ENCODE results near the gene LACTB. TPM values are rescaled to one million over a fixed set of nuclear protein-coding genes. Genes with fewer than 3 reads are reported as not detected.

The LACTB gene
- polyA plus RNA-seq, 4 donors: 9.5 to 20.1 (median 18.9) TPM

DNA sequence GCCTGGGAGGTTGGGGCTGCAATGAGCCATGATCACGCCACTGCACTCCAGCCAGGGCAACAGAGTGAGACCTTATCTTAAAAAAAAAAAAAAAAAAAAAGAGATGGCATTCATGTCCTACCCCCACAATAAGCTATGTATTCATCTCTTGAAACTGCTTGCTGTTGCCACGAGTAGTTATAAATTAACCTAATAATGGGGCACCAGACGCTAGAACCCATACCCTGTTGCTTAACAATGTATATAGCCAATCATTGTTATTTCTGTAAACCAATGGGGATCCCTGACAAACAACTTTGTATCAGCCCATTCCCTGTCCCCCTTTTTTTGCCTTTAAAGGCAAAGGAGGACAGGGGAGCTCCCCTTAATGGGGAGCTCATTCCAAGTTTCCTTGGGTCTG, 2.8 kb upstream of the LACTB start:
- no peak for DNase-seq (ENCODE audit: low read depth in 4 of 4, low spot score in 3 of 4)

DNA sequence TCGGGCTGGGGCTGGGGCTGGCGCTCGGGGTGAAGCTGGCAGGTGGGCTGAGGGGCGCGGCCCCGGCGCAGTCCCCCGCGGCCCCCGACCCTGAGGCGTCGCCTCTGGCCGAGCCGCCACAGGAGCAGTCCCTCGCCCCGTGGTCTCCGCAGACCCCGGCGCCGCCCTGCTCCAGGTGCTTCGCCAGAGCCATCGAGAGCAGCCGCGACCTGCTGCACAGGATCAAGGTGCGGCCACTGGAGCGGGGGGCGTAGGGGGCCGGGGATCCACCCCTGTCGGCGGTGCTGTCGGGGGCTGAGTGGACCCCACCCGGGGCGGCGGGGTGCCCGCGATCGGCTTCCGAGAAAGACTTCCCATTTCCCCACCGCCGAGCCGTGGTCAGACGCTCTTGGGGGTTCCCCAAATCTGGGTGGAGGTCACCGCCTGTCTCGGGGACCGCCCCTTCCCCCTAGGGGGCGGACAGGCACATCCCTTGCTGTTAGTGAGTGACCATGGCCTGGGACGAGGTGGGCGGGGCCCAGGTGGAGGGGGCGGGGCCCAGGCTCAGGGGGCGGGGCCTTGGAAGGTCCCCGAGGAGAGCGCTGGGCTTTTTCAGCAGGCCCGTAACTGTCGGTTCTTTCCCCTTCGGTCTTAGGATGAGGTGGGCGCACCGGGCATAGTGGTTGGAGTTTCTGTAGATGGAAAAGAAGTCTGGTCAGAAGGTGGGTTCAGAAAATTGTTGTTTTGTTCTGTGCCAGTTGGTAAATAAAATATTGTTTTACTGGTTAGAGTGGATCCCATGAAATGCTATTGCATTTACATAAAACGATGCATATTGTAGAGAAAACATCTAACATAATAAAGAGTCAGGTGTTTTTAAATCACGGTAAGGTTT, 578 bp downstream of the LACTB start:
- peak; percentile 18 to 61 (median 53) for DNase-seq (ENCODE audit: low read depth in 4 of 4, low spot score in 3 of 4)

- no peak for DNase-seq (ENCODE audit: low read depth in 4 of 4, low spot score in 3 of 4)
These were observed 2.8 kb downstream of the LACTB start for GRCh38 chr15:63124506-63124905.

- DNase-seq (ENCODE audit: low read depth in 4 of 4, low spot score in 3 of 4): no peak
These were observed 5.1 kb downstream of the LACTB start for GRCh38 chr15:63126726-63127125.

DNA sequence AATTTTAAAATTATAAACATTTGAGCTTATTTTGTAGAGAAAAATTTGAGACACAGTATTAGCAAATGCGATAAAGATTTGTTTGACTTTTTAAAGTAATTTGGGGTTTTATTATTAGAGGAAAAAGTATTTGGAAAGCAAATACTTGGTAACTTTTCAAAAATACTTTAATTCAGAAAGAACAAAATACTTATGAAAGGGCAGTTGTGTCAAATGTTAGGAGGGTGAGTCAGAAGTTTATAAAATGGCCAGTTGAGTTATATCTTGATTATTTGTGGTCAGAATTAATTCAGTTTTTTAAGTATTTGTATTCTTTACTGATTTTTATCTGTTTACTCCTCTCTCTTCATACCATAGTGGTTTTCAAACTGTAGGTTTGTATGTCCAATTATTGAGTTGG, 12.1 kb downstream of the LACTB start:
- DNase-seq (ENCODE audit: low read depth in 4 of 4, low spot score in 3 of 4): no peak

DNA sequence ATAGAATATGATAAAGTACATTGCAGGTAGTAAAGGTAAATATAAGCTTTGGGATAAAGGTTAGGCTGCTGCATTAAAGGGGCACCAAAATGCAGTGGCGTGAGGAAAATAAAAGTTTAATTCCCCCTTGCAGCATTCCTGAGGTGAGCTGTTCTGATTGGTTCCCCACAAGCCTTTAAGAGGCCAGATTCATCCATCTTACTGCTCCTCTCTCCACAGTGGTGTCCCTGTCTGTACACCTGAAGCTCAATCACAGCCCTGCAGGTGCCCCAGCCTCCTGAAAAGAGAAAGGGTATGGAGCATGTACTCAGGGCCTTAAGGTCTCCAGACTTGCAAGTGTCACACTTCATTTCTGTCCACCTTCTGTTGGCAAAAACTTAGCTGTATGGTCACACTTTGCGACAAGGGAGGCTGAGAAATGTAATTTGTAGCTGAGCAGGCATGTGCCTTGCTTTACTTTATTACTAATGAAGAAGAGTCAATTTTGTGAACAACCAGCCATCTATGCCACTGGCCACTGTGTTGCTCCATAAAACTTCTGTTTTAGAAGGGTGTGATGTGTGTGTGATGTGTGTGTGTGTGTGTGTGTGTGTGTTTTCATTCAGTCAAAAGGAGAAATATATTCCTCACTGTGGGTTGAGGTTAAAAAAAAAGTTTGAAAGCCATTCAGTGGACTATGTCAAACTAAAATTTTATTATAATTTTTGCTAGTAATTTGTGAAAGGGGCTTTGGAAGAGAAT, 12.8 kb downstream of the LACTB start:
- no peak for DNase-seq (ENCODE audit: low read depth in 4 of 4, low spot score in 3 of 4)

- no peak for DNase-seq (ENCODE audit: low read depth in 4 of 4, low spot score in 3 of 4)
These were observed 13.6 kb downstream of the LACTB start for GRCh38 chr15:63135281-63135680.

- no peak for DNase-seq (ENCODE audit: low read depth in 4 of 4, low spot score in 3 of 4)
These were observed 14.1 kb downstream of the LACTB start for GRCh38 chr15:63135804-63136203.

DNA sequence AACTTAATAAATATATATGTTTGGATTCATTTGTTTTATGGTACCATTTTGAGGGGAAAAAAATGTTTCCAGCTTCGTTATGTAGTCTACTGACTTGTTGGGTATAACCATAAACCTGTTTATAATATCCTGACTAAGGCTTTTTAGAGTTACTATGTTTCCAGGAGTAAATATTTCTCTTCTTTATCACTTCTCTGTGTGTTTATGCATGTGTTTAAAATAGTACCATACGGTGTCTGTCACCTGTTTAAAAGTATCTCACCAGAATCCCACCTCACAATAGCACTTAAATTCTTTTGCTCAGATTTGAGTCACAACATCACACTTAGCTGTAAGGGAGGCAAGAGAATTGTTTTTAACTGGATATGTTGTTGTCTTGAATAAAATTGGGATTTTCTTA, 15.1 kb downstream of the LACTB start:
- no peak for DNase-seq (ENCODE audit: low read depth in 4 of 4, low spot score in 3 of 4)

DNA sequence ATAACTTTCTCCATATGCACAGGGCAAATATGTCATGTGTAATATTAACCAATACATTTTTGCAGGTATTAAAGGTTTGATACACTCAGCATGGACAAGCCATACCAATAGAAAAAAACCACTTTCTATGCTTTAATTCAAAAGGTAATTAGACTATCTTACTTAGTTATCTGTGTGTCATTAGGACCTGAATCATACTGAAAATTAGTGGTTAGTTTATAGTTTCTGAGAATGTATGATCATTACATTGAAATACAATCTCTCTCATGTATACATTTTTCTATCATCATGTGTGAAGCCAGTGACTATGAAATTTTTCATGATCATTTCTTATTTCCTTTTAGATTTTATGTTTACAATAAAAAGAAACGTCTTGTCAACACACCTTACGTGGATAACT, 19.3 kb downstream of the LACTB start:
- DNase-seq (ENCODE audit: low read depth in 4 of 4, low spot score in 3 of 4): no peak

DNA sequence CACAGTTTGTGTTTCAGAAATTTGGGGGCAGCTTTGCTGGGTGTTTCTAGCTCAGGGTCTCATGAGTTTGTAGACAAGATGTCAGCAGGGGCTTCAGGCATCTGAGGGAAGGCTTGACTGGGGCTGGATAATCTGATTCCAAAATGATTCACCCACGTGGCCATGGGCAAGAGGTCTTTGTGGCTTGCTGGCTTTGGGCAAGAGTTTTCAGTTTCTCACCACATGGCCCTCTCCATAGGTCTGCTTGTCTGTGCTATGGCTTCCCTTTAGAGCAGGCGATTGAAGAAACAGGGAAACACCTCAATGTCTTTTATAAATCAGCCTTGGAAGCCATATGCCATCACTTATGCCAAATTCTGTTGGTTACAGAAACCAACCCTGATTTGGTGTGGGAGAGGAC, 23.8 kb downstream of the LACTB start:
- no peak for DNase-seq (ENCODE audit: low read depth in 4 of 4, low spot score in 3 of 4)

GRCh38 chr15:63146684-63147083, 25.0 kb downstream of the LACTB start:
- no peak for DNase-seq (ENCODE audit: low read depth in 4 of 4, low spot score in 3 of 4)

DNA sequence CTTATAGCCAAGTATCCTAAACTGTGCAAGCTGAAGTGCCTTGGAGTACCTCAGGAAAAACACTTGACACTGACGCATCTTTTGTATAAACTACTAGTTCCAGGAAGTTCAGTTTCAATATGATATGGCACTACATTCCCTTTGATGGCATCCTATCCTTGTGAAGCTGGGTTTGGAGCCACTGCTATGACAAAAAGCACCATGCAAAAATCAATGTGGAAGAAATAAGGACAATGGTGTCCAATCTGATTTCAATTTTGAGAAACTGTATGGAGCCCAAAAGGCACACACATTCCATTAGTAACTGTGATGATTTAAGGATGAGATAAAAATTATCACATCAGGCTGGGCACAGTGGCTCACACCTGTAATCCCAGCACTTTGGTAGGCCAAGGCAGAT, 30.0 kb downstream of the LACTB start:
- DNase-seq (ENCODE audit: low read depth in 4 of 4, low spot score in 3 of 4): no peak

DNA sequence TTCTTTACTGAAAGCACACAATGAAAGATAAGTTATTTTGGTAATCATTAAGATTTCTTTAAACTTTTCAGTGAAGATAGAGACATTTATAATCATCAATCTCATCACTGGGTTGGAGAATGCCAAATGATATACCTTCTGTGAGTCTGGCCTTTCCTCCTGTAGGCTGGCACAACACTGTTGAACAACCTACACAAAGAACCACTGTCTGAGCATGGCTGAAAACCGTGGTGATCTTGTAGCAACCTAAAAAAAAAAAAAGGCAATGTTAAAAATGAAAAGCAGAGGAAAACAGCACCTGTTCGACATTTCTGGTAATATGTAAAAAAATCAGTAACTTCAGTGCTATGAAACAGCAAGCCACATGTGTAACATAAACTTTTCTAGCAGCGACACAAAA, 33.8 kb downstream of the LACTB start:
- DNase-seq (ENCODE audit: low read depth in 4 of 4, low spot score in 3 of 4): no peak

- no peak for DNase-seq (ENCODE audit: low read depth in 4 of 4, low spot score in 3 of 4)
These were observed 34.5 kb downstream of the LACTB start for GRCh38 chr15:63156086-63156710.

DNA sequence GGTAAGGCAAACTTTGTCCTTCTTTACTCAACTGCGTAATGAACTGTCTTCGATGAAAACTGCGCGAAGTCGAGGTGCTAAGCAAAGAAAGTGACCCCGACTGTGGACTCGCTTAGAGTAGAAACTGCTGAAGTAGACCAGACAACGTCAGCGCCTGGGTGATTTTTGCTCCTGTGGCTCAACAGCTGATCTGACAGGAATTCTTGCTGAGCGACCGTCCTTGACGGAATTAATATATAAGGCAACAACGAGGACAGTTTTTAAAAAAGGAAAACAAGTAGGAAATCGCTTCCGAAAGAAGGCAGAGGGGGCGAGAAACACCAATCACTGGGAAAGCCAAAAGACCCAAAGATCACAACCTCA, 35.1 kb downstream of the LACTB start:
- peak; percentile 35 to 52 (median 40) for DNase-seq (ENCODE audit: low read depth in 4 of 4, low spot score in 3 of 4)

DNA sequence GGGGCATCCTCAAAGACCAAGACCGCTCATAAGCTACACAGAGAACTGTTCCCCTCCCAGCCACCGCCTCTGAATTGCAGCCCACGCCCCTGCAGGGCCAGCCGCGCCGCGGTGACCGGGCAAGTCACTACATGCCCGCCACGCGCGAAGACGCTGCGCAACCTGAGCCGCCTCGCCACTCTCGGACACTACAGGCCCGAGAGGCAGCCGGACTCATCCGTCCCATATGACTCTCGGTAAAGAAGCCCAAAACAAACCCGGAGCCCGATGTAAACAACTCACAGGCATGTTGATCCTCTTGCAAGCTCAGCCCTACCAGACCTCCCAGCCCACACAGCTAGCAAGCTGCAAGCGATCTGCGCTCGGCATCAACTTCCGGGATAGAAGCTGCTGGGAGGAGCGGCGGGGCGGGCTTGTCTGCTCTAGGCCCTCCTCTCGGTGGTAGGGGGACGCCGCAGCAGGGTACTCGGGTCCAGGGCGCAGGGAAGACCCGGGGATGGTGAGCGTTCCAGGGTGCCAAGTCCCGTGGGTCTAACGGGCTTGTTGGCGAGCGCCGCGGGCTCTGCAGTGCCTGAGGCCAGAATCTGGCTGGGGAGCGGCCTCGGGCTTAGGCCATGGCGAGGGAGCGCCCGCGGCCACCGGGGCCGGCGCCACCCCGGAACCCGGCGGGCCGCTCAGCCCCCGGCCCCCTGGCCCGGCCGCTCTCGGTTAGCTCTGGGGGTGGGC, 35.6 kb downstream of the LACTB start, which contains the start of gene RPS27L:
TSS of gene RPS27L (minus strand) at position 360 of the 726 bp plus-strand sequence. CDS start at position 288, 72 bp downstream.
- DNase-seq (ENCODE audit: low read depth in 4 of 4, low spot score in 3 of 4): peak; percentile 83 to 90 (median 88)

GRCh38 chr15:63157891-63158431, 36.3 kb downstream of the LACTB start:
- peak; percentile 58 to 71 (median 58) for DNase-seq (ENCODE audit: low read depth in 4 of 4, low spot score in 3 of 4)

- DNase-seq (ENCODE audit: low read depth in 4 of 4, low spot score in 3 of 4): no peak
These were observed 39.0 kb downstream of the LACTB start for GRCh38 chr15:63160638-63161037.

DNA sequence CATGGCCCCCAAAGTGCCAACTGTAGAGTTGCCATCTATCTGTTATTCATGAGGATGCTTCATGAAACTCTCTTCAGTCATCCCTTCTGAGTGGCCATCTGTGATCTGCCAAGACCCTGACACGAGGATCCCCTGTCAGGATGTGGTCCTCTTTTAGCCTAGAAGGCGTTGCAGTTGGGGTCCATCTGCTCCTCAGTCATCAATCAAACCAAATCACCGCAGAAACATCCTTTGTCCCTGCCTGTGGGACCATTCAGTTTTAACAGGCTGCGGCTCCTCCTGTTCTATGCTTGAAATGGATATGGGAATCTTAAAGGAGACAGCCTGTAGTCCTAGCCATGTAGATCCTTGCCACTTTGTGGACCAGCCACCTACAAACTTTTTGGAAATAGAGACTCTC, 41.6 kb downstream of the LACTB start:
- DNase-seq (ENCODE audit: low read depth in 4 of 4, low spot score in 3 of 4): no peak

Data from left renal pelvis (tissue), 4 donors.